Chondrocyte (in vitro differentiated cells): Measurements from ENCODE around the gene CRABP1. TPM values are rescaled to one million over a fixed set of nuclear protein-coding genes. Genes with fewer than 3 reads are reported as not detected.

ENCODE experiments used
- DNase-seq: peaks from one replicate; pipeline ENCODE4 v3.0.0; 2021; ENCODE audit warnings: mixed read lengths, low spot score
- H3K27ac Mint-ChIP-seq: one replicate; pipeline ENCODE4 v1.8.0; 2021; ENCODE audit warnings: mild to moderate bottlenecking, moderate library complexity, mixed read lengths; ENCODE audit not compliant: unreplicated experiment
- H3K27me3 Mint-ChIP-seq: 2 replicates; pipeline ENCODE4 v1.8.0; 2021; ENCODE audit warnings: low read depth, mixed read lengths
- H3K36me3 Mint-ChIP-seq: 2 replicates; pipeline ENCODE4 v1.8.0; 2021; ENCODE audit warnings: low read depth, mixed read lengths
- H3K4me1 Mint-ChIP-seq: 2 replicates; pipeline ENCODE4 v1.8.0; 2021; ENCODE audit warnings: low read depth, mild to moderate bottlenecking, mixed read lengths
- H3K4me3 Mint-ChIP-seq: one replicate; pipeline ENCODE4 v1.8.0; 2021; ENCODE audit warnings: mild to moderate bottlenecking, moderate library complexity, mixed read lengths; ENCODE audit not compliant: unreplicated experiment
- H3K9me3 Mint-ChIP-seq: 2 replicates; pipeline ENCODE4 v1.8.0; 2021; ENCODE audit warnings: low read depth, mixed read lengths
- total RNA-seq: library from RNA; stranded (reverse); gene quantifications from 3 replicates; pipeline ENCODE4 v1.2.1, GENCODE V29; 2021
- TF ChIP-seq, protein P1 (sequence below): fragments of 200-600 bp; sonication (generic); IDR thresholded peaks from 2 replicates; pipeline ENCODE4 v1.5.0; 2021; ENCODE audit warnings: antibody characterized with exemption, mild to moderate bottlenecking, moderate library complexity

CRABP1 gene
- total RNA-seq, 1 donor from 2014 or later, result not detected

GRCh38 chr15:78301326-78301725, 38.8 kb upstream of the CRABP1 start:
- Mint-ChIP-seq H3K4me3 (no peak overlapping the region), H3K4me1 (peaks cover 54% of the 10 kb centered on the region), H3K27me3 (no peaks in the 10 kb centered on the region)

DNA sequence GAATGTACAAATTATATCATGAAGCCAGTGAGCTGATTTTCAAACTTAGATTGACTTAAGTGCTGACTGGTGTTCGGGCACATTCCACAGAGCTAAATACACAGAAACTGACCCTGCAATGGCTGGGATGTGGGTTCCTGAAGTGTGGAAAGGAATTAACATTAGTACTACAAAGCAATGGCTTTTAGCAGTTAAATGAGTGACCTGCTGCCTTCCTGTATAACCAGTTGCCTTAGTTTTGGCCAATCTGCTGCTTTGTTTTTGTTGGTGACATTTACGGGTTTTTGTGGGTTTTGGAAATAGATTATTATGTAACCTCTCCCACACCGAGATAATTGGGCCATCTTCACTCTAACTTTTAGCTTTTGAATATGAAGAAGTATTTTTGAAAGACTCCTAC, 38.3 kb upstream of the CRABP1 start:
- TF ChIP-seq, protein P1, sequence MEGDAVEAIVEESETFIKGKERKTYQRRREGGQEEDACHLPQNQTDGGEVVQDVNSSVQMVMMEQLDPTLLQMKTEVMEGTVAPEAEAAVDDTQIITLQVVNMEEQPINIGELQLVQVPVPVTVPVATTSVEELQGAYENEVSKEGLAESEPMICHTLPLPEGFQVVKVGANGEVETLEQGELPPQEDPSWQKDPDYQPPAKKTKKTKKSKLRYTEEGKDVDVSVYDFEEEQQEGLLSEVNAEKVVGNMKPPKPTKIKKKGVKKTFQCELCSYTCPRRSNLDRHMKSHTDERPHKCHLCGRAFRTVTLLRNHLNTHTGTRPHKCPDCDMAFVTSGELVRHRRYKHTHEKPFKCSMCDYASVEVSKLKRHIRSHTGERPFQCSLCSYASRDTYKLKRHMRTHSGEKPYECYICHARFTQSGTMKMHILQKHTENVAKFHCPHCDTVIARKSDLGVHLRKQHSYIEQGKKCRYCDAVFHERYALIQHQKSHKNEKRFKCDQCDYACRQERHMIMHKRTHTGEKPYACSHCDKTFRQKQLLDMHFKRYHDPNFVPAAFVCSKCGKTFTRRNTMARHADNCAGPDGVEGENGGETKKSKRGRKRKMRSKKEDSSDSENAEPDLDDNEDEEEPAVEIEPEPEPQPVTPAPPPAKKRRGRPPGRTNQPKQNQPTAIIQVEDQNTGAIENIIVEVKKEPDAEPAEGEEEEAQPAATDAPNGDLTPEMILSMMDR, result no peak
- Mint-ChIP-seq H3K27ac (peak overlapping the region; percentile 37), H3K27me3 (no peaks in the 10 kb centered on the region), H3K9me3 (no peaks in the 10 kb centered on the region), H3K4me1 (peaks cover 58% of the 10 kb centered on the region), H3K36me3 (no peaks in the 10 kb centered on the region), H3K4me3 (no peak overlapping the region)
- no peak for DNase-seq

More at GRCh38 chr15:78301326-78301725, 38.8 kb upstream of the CRABP1 start:
- Mint-ChIP-seq H3K9me3 (no peaks in the 10 kb centered on the region), H3K36me3 (no peaks in the 10 kb centered on the region), H3K27ac (peak overlapping the region; percentile 37)
- TF ChIP-seq, protein P1, result no peak
- DNase-seq, result no peak

GRCh38 chr15:78302579-78303312, 37.4 kb upstream of the CRABP1 start:
- H3K36me3 Mint-ChIP-seq, result no peaks in the 10 kb centered on the region
- no peak for DNase-seq
- H3K27ac Mint-ChIP-seq, result peak overlapping the region; percentile 81
- TF ChIP-seq, protein P1, result no peak
- H3K4me1 Mint-ChIP-seq, result peaks cover 57% of the 10 kb centered on the region
- no peaks in the 10 kb centered on the region for H3K9me3 Mint-ChIP-seq
- no peak overlapping the region for H3K4me3 Mint-ChIP-seq
- H3K27me3 Mint-ChIP-seq, result no peaks in the 10 kb centered on the region

GRCh38 chr15:78304216-78305066, 35.7 kb upstream of the CRABP1 start:
- DNase-seq, result no peak
- TF ChIP-seq, protein P1, result no peak
- Mint-ChIP-seq H3K4me3 (peak overlapping the region; percentile 22), H3K27me3 (no peaks in the 10 kb centered on the region), H3K4me1 (peaks cover 45% of the 10 kb centered on the region), H3K27ac (no peak overlapping the region), H3K9me3 (no peaks in the 10 kb centered on the region), H3K36me3 (no peaks in the 10 kb centered on the region)

- Mint-ChIP-seq H3K36me3 (no peaks in the 10 kb centered on the region), H3K4me3 (no peak overlapping the region), H3K4me1 (peaks cover 39% of the 10 kb centered on the region), H3K27me3 (no peaks in the 10 kb centered on the region), H3K9me3 (no peaks in the 10 kb centered on the region), H3K27ac (peak overlapping the region; percentile 78)
- TF ChIP-seq, protein P1, result no peak
- DNase-seq, result no peak
These were observed 33.9 kb upstream of the CRABP1 start for GRCh38 chr15:78306176-78306774.
